ENCODE data around the gene BUD23.

DNA sequence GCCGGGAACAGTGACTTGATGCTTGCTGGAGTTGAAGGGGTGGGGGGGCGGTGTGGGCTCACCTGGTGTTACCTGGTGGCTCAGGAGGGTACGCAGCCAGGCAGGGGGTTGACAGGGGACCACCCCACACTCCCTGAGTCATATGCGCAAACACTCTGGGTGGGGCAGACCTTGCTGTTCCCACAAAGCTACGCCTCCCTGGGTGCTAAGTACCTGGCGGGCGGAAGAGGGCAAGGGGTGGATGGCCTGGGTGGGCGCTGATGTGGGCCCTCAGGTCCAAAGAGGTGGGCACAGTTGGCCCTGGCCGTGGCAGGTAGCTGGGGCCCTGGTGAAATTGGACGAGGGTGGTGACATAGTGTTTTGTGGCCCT is 22.1 kb downstream of the BUD23 start:
- TF ChIP-seq, protein P1, sequence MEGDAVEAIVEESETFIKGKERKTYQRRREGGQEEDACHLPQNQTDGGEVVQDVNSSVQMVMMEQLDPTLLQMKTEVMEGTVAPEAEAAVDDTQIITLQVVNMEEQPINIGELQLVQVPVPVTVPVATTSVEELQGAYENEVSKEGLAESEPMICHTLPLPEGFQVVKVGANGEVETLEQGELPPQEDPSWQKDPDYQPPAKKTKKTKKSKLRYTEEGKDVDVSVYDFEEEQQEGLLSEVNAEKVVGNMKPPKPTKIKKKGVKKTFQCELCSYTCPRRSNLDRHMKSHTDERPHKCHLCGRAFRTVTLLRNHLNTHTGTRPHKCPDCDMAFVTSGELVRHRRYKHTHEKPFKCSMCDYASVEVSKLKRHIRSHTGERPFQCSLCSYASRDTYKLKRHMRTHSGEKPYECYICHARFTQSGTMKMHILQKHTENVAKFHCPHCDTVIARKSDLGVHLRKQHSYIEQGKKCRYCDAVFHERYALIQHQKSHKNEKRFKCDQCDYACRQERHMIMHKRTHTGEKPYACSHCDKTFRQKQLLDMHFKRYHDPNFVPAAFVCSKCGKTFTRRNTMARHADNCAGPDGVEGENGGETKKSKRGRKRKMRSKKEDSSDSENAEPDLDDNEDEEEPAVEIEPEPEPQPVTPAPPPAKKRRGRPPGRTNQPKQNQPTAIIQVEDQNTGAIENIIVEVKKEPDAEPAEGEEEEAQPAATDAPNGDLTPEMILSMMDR (IDR thresholded peaks at IDR 0.05) = no peak
- TF ChIP-seq POLR2A (IDR thresholded peaks at IDR 0.05) = no peak
